Stimulated activated CD8-positive, alpha-beta memory T cell treated with anti-CD3 and anti-CD28 coated beads, Interleukin-15, amount 100 ng/mL, for 48 hours (primary cell): ENCODE results near the gene NCAPD3.
A peak's percentile ranks its signal among the peaks of the same experiment; 100 is the strongest.
"Not testable (repeated sequence)": the region's sequence is repeated elsewhere in the genome, so short reads cannot be mapped to it uniquely, and the experiment has no call there.

ENCODE experiments used
- DNase-seq, 2 donors: peaks; one replicate each; pipeline ENCODE4 v3.0.0-alpha.2; 2020; ENCODE audit warnings: low read depth in 2 of 2

Gene NCAPD3

GRCh38 chr11:134224710-134225664, 1.2 kb upstream of the NCAPD3 start:
- peak; percentile 51 to 62 for DNase-seq

- no peak for DNase-seq
Measured at GRCh38 chr11:134223121-134223520, 646 bp downstream of the NCAPD3 start.

GRCh38 chr11:134216816-134217215, 7.0 kb downstream of the NCAPD3 start:
- no peak for DNase-seq

GRCh38 chr11:134215836-134216235, 7.9 kb downstream of the NCAPD3 start:
- no peak for DNase-seq

- DNase-seq, result peak; percentile 34 to 45
Measured at GRCh38 chr11:134207538-134208239, 16.1 kb downstream of the NCAPD3 start.

GRCh38 chr11:134206185-134206584, 17.6 kb downstream of the NCAPD3 start:
- no peak for DNase-seq

GRCh38 chr11:134205729-134206128, 18.0 kb downstream of the NCAPD3 start:
- DNase-seq, result no peak

GRCh38 chr11:134202661-134203060, 21.1 kb downstream of the NCAPD3 start:
- no peak for DNase-seq

- DNase-seq, result no peak
Measured at GRCh38 chr11:134200688-134201087, 23.1 kb downstream of the NCAPD3 start.

GRCh38 chr11:134199531-134199930, 24.2 kb downstream of the NCAPD3 start:
- no peak for DNase-seq

GRCh38 chr11:134196756-134197155, 27.0 kb downstream of the NCAPD3 start:
- no peak for DNase-seq

- not testable (repeated sequence) for DNase-seq
Measured at GRCh38 chr11:134188092-134188491, 35.7 kb downstream of the NCAPD3 start.

- DNase-seq, result no peak
Measured at GRCh38 chr11:134181707-134182106, 42.1 kb downstream of the NCAPD3 start.

GRCh38 chr11:134178032-134178674, 45.6 kb downstream of the NCAPD3 start:
- DNase-seq, result no peak

- no peak for DNase-seq
Measured at GRCh38 chr11:134176284-134176683, 47.5 kb downstream of the NCAPD3 start.

GRCh38 chr11:134173296-134173695, 50.5 kb downstream of the NCAPD3 start:
- DNase-seq, result no peak

GRCh38 chr11:134171951-134172350, 51.8 kb downstream of the NCAPD3 start:
- DNase-seq, result no peak

GRCh38 chr11:134170919-134171281, 52.9 kb downstream of the NCAPD3 start:
- DNase-seq, result no peak

GRCh38 chr11:134170177-134170918, 53.4 kb downstream of the NCAPD3 start:
- DNase-seq, result no peak

- no peak for DNase-seq
Measured at GRCh38 chr11:134164490-134165370, 59.0 kb downstream of the NCAPD3 start.

- no peak for DNase-seq
Measured at GRCh38 chr11:134159652-134160051, 64.1 kb downstream of the NCAPD3 start.
